ENCODE measurements around the gene CLIC3.

- TF ChIP-seq CTCF (IDR thresholded peaks at IDR 0.05 in 4 of 5, conservative IDR thresholded peaks at IDR 0.05 in 1 of 5) (no peak), POLR2A (IDR thresholded peaks at IDR 0.05) (no peak)
Measured at GRCh38 chr9:137032858-137033257, 36.5 kb upstream of the CLIC3 start.
